Pulmonary artery endothelial cell (primary cell): ENCODE measurements around the gene MAB21L3. TPM values are rescaled to one million over a fixed set of nuclear protein-coding genes. Genes with fewer than 3 reads are reported as not detected.
"Not testable (repeated sequence)": the region's sequence is repeated elsewhere in the genome, so short reads cannot be mapped to it uniquely, and the experiment has no call there.

Source experiments
- DNase-seq: peaks from one replicate; pipeline ENCODE4 v3.0.0-alpha.2; 2011; ENCODE audit warnings: low read depth, low spot score
- total RNA-seq: library from RNA; depleted of rRNA; stranded (reverse); fragments of >200 nt; gene quantifications from 2 replicates; pipeline ENCODE4 v1.2.3, GENCODE V29; 2014

MAB21L3 gene
- total RNA-seq, 1 donor from 2014 or later = not detected

- DNase-seq = no peak
These were observed 22.7 kb downstream of the MAB21L3 start for GRCh38 chr1:116133696-116134475.

DNA sequence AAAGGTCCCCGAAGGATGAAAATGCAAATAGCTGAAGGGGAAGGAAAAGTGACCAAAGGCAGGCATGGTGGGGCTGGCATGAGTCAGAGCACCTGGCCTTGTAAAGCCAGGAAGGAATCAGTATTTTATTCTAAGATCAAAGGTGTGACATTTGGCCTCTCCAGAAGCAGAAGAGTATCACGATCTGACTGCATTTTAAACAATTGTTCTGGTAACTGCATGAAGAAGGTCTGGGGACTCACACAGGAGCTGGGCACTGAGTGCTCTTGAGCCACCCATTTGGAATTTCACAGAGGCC is 23.2 kb downstream of the MAB21L3 start:
- DNase-seq = no peak

GRCh38 chr1:116138277-116138792 is 27.1 kb downstream of the MAB21L3 start:
- no peak for DNase-seq

- no peak for DNase-seq
These were observed 28.5 kb downstream of the MAB21L3 start for GRCh38 chr1:116139592-116140134.

DNA sequence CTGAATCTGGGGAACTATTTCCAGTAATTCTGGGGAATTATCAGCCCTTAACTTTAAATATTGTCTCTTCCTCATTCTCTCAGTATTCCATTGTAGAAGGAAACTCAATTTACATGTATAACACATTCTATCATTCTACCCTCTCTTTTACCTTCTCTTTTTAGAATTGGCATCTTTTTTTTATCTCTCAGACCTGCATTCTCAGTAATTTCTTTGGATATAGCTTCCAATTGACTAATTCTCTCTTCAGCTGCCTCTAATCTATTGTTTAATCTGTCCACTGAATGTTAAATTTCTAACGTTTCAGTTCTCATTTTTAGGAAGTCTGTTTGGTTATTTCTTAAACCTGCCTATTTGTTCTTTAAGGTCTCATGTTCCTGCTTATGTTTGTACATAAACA is 33.0 kb downstream of the MAB21L3 start:
- DNase-seq = no peak

GRCh38 chr1:116146447-116147113 is 35.4 kb downstream of the MAB21L3 start:
- not testable (repeated sequence) for DNase-seq

DNA sequence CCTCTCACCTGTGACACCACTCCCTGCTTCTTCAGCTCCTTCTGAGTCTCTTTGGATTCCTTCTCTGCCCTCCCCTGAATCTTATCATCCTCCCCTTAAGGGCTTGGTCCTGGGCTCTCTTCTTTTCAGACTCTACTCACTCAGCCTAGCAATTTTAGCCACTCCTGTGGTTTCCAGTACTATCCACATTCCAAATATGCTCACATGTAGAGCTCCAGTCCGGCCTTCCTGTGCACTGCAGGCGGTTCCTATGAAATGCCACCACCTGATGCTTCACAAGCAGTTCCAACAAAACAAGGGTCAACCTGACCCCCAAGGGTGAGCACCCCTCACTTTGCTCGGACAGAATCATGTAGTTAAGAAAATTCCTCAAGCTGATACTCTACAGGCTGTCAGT is 35.9 kb downstream of the MAB21L3 start:
- DNase-seq = no peak

- no peak for DNase-seq
These were observed 36.8 kb downstream of the MAB21L3 start for GRCh38 chr1:116147972-116148371.

DNA sequence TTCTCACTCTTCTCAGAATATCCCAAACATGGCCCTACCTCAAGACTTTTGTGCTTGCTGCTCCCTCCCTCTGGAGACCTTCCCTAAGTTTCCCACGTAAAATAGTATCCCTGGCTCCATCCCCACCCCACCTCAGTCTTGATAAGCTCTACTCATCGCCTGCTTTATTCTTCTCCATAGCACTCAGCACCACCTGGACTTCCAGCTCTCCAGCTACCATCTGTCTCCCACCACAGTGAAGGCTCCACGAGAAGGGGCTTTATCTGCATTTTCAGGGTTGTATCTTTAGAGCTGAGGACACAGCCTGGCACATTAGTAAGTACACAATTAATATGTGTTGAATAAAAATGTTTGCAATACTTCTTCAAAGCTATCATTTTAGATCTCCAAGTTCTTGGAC is 37.8 kb downstream of the MAB21L3 start:
- no peak for DNase-seq

GRCh38 chr1:116150368-116150767 is 39.2 kb downstream of the MAB21L3 start:
- DNase-seq = no peak

DNA sequence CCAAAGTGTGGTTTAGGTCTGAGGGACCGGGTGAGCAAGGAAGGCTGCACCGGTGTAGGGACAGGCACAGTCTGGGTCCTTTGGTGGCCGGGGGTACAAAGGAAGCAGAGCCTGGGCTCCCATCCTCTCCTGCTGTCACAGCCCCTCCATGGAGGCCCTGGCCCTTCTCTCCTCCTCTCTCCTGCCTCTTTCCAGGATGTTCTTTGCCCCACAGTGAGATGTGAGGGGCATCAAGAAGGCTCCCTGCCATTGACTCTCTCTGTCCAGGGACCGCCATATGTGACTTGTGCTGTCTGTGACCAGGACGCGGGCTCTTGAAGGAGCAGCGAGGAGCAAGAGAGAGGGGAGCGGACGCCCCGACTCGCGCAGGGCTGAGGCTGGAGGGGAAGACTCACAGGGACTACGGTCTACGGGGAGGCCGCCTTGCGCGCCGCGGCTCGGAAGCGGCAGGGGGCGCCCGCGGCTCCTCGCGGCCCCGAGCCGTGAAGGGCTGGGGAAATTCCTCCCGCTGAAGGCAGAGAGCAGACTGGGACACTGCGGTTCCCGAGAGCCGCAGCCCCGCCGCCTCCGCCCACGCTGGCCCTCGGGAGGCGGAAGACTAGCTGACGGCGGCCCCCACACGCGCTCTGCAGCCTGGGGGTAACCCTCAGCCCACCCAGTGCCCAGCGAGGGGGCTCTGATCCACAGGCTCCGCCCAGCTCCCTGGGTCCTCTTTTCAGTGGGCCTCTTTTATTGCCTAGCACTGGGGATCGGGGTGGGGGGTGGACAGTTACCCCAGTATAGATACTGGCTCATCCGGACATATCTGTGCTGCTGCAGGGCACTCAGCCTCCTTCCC is 40.8 kb downstream of the MAB21L3 start:
- no peak for DNase-seq

DNA sequence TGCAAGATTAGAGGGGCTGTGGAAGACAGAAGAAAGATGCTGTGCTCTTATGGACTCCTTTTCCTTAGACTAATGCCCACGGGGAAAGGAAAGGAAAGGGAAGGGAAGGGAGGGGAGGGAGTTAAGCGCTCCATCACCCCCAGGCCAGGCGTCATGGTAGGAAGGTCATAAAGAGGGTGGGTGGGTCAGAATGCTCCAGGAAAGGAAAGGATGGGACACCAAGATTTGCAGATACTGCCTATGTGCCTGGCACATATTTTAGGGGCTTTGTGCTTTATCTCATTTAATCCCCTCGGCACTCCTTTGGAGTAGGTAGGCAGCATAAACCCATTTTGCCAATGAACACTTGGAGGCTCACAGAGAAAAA is 41.4 kb downstream of the MAB21L3 start:
- no peak for DNase-seq

GRCh38 chr1:116152950-116153691 is 41.9 kb downstream of the MAB21L3 start:
- DNase-seq = no peak

GRCh38 chr1:116153692-116154031 is 42.5 kb downstream of the MAB21L3 start:
- no peak for DNase-seq

DNA sequence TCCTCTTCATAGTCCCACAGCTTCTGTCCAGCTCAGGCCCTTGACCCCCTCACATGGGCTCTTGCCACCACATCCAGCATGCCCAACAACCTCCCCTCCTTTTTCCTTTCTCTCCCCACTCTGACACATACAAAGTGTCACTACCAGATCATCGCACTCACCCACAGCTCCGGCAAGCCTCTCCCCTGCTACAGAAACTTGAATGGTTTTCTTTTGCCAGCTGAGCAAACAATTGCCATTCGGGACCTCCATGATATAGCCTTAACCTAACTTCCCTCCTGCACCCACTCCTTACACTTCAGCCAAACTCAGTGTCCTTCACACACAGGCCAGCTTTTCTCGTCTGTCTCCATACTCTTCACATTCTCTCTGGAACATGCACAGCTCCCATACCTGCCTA is 43.3 kb downstream of the MAB21L3 start:
- DNase-seq = no peak

GRCh38 chr1:116157096-116157495 is 45.9 kb downstream of the MAB21L3 start:
- DNase-seq = no peak

DNA sequence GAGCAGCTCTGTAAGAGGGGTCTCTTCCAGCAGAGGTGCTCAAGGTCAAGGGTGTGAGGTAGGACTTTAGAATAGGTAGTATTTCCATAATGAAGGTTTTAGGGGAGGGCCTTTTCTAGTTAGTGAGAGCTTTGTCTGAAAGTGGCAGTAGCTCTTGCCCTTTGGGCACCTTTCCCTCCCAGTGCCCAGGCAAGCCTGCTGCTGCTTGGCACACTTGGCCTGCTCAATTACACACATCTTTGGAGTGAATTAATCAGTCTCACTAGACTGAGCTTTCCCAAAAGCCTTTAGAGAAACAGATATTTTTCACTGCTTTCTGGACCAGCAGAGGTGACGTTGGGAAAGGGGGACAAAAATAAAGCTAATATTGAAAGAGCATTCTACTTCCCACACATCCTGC is 48.0 kb downstream of the MAB21L3 start:
- DNase-seq = no peak

- DNase-seq = no peak
These were observed 48.4 kb downstream of the MAB21L3 start for GRCh38 chr1:116159611-116160010.

GRCh38 chr1:116161390-116161789 is 50.2 kb downstream of the MAB21L3 start:
- no peak for DNase-seq

DNA sequence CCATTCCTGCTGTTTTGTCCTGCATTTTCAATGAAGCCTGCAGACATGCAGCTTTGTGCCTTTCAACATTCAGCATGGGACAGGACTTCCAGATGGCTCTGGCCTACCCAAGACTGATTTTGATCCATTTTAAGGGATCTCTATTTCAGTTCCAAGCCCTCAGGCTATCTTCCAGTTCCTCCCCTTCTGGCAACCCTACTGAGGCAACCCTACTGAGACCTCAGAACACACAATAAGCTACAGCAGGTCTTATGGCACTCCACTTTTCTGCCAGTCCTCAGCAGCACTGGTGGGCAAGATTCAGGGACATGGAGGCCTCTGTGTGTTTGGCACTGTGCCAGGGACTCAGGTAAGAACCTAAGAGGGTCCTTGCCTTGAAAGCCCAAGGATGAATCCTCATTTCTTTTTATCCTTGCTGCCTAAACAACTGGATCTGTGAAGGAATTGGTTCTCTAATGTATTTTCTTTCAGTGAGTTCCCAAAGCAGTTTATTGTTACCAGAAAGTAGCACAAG is 50.7 kb downstream of the MAB21L3 start:
- DNase-seq = no peak

DNA sequence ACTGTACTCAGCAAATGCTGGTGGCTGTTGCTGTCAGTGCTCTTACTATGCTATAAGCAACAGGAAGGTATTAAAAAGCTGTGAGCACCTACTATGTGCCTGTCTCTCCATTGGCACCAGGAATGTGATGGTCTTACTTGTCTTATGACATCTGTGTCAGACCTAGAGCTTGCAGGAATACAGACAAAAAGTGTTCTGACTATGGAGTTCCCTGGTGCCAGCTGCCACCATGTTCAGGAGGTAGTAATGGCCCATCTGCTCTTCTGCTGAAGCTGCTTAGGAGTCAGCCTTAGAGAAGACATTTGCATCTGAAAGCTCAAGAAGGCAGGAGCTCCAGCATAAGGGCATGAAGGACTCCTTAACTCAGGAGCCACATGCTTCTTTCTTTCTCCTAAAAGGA is 52.3 kb downstream of the MAB21L3 start:
- no peak for DNase-seq
